A549 (cell line): ENCODE data around the gene DAGLB.

Source experiments
- BHLHE40 ChIP-seq: IDR thresholded peaks from 2 replicates; pipeline ENCODE4 v1.6.1; 2012; ENCODE audit warnings: low read depth, low read length, inconsistent platforms
- ESRRA ChIP-seq: fragments of 150-350 bp; IDR thresholded peaks from 2 replicates; pipeline ENCODE4 v1.6.1; 2014; ENCODE audit warnings: mild to moderate bottlenecking, low read length, borderline replicate concordance
- JUN ChIP-seq, 2 experiments: fragments of >200 bp; sonication (Bioruptor Twin); formaldehyde crosslinking; IDR thresholded peaks; 2 replicates in 1 of 2; 3 replicates in 1 of 2; pipeline ENCODE4 v1.6.1; 2016 to 2017
- JUNB ChIP-seq: fragments of >200 bp; sonication (Bioruptor Twin); formaldehyde crosslinking; IDR thresholded peaks from 2 replicates; pipeline ENCODE4 v1.6.1; 2016
- POLR2A ChIP-seq: IDR thresholded peaks from 2 replicates; pipeline ENCODE4 v1.6.1; 2012; ENCODE audit warnings: mild to moderate bottlenecking, low read length
- RAD21 ChIP-seq, 2 experiments: fragments of >200 bp in 1 of 2; sonication (Bioruptor Twin) in 1 of 2; formaldehyde crosslinking in 1 of 2; IDR thresholded peaks in 1 of 2; conservative IDR thresholded peaks in 1 of 2; 2 replicates in 1 of 2; 3 replicates in 1 of 2; pipeline ENCODE4 v1.6.1; 2012 to 2018; ENCODE audit warnings: inconsistent platforms in 1 of 2
- RCOR1 ChIP-seq: fragments of 150-350 bp; IDR thresholded peaks from 2 replicates; pipeline ENCODE4 v1.6.1; 2014; ENCODE audit warnings: antibody characterized with exemption, low read length, low read depth
- RNF2 ChIP-seq: fragments of 200-600 bp; sonication (generic); IDR thresholded peaks from 2 replicates; pipeline ENCODE4 v1.6.1; 2016; ENCODE audit warnings: low read depth, mild to moderate bottlenecking, antibody characterized with exemption, moderate library complexity, borderline replicate concordance
- SREBF2 ChIP-seq: fragments of 450-650 bp; IDR thresholded peaks from 2 replicates; pipeline ENCODE4 v1.6.1; 2014; ENCODE audit warnings: mild to moderate bottlenecking, moderate library complexity
- TF ChIP-seq, protein P1 (sequence below): fragments of >200 bp; sonication (Bioruptor Twin); formaldehyde crosslinking; IDR thresholded peaks from 3 replicates; pipeline ENCODE4 v1.5.1; 2016
- TF ChIP-seq, protein P2 (sequence below): IDR thresholded peaks from 2 replicates; pipeline ENCODE4 v1.6.1; 2012
- TF ChIP-seq, protein P3 (sequence below): fragments of 450-650 bp; IDR thresholded peaks from 2 replicates; pipeline ENCODE4 v1.6.1; 2014; ENCODE audit warnings: antibody characterized with exemption

DNA sequence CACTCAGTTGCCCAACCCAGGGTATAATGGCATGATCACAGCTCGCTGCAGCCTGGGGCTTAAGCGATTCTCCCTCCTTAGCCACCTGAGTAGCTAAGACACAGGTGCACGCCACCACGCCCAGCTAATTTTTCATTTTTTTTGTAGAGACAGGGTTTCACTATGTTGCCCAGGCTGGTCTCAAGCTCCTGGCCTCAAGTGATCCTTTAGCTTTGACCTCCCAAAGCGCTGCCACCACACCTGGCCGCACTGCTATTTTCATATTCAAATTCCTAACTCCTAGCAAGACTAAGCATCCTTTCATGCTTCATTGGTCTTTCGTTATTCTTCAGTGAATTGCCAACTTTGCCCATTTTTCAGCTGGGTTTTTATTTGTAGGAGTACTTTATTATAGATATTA, 30.4 kb upstream of the DAGLB start:
- TF ChIP-seq, protein P1, sequence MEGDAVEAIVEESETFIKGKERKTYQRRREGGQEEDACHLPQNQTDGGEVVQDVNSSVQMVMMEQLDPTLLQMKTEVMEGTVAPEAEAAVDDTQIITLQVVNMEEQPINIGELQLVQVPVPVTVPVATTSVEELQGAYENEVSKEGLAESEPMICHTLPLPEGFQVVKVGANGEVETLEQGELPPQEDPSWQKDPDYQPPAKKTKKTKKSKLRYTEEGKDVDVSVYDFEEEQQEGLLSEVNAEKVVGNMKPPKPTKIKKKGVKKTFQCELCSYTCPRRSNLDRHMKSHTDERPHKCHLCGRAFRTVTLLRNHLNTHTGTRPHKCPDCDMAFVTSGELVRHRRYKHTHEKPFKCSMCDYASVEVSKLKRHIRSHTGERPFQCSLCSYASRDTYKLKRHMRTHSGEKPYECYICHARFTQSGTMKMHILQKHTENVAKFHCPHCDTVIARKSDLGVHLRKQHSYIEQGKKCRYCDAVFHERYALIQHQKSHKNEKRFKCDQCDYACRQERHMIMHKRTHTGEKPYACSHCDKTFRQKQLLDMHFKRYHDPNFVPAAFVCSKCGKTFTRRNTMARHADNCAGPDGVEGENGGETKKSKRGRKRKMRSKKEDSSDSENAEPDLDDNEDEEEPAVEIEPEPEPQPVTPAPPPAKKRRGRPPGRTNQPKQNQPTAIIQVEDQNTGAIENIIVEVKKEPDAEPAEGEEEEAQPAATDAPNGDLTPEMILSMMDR = no peak
- TF ChIP-seq RCOR1 = no peak
- TF ChIP-seq JUNB = no peak
- TF ChIP-seq RAD21 (conservative IDR thresholded peaks at IDR 0.05 in 1 of 2, IDR thresholded peaks at IDR 0.05 in 1 of 2) = no peak
- no peak for TF ChIP-seq POLR2A
- TF ChIP-seq ESRRA = no peak
- TF ChIP-seq, protein P2, sequence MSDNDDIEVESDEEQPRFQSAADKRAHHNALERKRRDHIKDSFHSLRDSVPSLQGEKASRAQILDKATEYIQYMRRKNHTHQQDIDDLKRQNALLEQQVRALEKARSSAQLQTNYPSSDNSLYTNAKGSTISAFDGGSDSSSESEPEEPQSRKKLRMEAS = no peak
- TF ChIP-seq, protein P3, sequence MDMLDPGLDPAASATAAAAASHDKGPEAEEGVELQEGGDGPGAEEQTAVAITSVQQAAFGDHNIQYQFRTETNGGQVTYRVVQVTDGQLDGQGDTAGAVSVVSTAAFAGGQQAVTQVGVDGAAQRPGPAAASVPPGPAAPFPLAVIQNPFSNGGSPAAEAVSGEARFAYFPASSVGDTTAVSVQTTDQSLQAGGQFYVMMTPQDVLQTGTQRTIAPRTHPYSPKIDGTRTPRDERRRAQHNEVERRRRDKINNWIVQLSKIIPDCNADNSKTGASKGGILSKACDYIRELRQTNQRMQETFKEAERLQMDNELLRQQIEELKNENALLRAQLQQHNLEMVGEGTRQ = no peak
- no peak for TF ChIP-seq BHLHE40
- TF ChIP-seq SREBF2 = no peak
- no peak for TF ChIP-seq JUN (IDR thresholded peaks at IDR 0.05)
- TF ChIP-seq RNF2 = no peak
